Inferior parietal cortex (tissue), 1 donor: Measurements from ENCODE around the gene RNASEH2C.
"Not testable (repeated sequence)": the region's sequence is repeated elsewhere in the genome, so short reads cannot be mapped to it uniquely, and the experiment has no call there.

Source experiments
- DNase-seq: peaks from one replicate; pipeline ENCODE4 v3.0.0-alpha.2; 2016; ENCODE audit errors: extremely low spot score

Gene RNASEH2C

GRCh38 chr11:65720211-65720934 lies at the start of gene RNASEH2C:
Gene RNASEH2C, minus strand, starts transcription at chr11:65720798. Its CDS starts 40 bp downstream, at chr11:65720758.
- peak; percentile 94 for DNase-seq

- DNase-seq: not testable (repeated sequence)
Measured at GRCh38 chr11:65767806-65768205, 47.2 kb upstream of the RNASEH2C start.

DNA sequence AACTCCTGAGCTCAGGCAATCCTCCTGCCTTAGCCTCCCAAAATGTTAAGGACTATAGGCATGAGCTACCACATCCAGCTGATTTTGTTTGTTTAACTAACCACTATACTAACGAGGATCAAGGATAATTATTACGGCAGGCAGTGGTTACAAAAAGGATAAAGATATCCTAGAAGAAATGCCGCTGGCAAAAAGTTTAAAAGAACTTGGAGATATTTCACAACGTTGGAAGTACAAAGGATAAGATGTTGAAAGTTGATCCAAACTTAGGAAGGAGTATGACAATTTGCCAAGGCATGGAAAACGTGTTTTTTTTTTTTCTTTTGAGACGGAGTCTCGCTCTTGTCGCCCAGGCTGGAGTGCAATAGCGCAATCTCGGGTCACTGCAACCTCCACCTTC lies 46.8 kb upstream of the RNASEH2C start:
- DNase-seq: no peak

- no peak for DNase-seq
Measured at GRCh38 chr11:65766535-65766934, 45.9 kb upstream of the RNASEH2C start.

DNA sequence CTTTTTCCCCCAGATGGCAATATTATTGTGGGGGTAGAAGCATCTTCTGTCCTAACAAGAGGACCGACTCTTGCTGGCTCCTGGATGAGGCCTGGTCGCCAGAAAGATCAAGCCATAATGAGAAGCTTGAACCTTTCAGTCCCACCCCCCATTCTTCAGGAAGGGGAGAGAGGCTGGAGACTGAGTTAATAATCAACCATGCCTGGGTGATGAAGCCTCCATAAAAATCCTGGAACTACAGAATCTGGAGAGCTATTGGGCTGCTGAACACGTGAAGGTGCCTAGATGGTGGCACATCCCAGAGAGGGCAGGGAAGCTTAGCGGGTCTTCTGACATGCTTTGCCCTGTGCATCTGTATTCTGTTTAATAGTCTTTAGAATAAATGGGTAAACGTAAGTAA lies 43.8 kb upstream of the RNASEH2C start:
- DNase-seq: no peak

DNA sequence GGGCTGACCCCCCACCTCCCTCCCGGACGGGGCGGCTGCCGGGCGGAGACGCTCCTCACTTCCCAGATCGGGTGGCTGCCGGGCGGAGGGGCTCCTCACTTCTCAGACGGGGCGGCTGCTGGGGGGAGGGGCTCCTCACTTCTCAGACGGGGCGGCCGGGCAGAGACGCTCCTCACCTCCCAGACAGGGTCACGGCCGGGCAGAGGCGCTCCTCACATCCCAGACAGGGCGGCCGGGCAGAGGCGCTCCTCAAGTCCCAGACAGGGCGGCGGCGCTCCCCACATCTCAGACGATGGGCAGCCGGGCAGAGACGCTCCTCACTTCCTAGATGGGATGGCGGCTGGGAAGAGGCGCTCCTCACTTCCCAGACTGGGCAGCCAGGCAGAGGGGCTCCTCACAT lies 42.2 kb upstream of the RNASEH2C start:
- DNase-seq: not testable (repeated sequence)

DNA sequence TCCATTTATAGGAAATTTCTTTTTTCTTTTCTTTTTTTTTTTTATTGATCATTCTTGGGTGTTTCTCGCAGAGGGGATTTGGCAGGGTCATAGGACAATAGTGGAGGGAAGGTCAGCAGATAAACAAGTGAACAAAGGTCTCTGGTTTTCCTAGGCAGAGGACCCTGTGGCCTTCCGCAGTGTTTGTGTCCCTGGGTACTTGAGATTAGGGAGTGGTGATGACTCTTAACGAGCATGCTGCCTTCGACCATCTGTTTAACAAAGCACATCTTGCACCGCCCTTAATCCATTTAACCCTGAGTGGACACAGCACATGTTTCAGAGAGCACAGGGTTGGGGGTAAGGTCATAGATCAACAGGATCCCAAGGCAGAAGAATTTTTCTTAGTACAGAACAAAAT lies 41.6 kb upstream of the RNASEH2C start:
- DNase-seq: not testable (repeated sequence)

DNA sequence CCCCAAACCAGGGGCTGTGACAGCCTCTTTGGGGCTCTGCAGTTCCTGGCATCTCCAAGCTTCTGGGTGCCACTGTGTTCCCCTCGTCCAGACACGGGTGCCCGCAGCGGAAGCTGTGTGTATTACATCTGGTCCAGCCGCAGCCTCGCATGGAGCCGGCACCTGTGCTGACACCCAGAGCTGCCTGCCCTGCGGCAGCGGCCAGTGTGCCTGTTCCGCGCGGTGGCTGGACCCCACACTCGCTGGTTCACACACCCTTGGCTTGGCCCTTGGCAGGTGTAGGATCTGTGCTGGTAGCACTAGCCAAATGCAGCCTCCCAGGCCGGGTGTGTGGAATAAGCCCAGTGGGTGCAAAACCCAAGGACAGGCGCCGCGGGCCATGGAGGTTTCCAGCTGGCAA lies 24.5 kb upstream of the RNASEH2C start:
- no peak for DNase-seq

DNA sequence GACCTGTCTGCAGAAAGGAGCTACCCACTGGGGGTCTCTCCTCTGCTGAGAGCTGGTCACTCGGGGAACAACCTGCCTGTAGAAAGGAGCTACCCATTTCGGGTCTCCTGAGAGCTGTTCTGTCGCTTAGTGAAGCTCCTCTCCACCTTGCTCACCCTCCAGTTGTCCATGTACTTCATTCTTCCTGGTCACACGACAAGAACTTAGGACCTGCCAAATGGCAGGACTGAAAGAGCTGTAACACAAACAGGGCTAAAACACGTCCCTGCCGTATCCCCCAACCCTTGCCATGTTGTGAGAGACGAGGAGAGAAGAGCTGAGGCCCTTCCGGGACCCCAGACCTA lies 24.1 kb upstream of the RNASEH2C start:
- no peak for DNase-seq

DNA sequence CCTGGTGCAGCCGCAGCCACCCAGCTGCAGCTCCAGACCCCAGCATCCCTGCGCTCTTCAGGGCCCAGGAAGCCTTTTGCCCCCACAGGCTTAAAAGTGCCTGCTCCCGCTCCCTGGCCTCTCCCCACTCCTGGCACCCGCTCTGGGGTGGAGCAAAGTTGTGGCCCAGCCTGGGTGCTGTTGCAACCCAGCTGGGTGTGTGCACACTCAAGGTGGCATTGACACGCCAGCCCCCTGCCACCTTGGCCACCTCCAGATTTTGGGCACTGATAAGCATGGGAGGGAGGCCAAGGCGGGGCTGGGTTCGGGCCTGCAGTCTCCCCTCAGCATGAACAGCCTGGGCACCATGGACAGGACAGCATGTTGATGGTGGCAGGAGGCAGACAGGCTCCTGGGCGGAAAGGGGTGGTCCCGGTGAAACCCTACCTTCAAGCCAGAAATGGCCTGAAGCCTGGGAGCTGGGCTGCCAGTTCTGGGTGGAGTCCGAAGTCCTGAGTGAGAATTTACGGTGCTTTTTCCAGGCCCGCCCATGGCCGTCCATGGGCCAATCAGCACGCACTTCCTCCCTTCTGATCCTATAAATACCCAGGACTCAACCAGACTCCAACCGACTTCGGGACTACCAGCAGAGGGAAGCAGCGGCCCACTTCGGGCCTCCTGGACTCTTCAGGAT lies 23.6 kb upstream of the RNASEH2C start:
- no peak for DNase-seq

DNA sequence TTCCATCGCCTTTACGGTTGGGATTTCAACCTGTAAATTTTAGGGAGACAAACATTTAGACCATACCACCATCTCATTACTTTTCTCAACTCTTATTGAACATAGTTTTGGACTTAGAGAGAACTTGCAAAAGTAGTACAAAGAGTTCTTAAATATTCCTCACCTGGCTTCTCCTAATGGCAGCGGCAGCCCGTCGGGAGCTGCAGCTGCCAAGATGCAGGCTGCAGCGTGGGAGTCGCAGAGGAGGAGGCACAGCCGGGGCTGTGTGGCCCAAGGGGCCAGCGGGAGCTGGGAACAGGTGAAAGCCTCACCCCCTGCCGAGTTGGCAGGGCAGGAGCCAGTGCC lies 23.1 kb upstream of the RNASEH2C start:
- no peak for DNase-seq

- no peak for DNase-seq
Measured at GRCh38 chr11:65742353-65742752, 21.8 kb upstream of the RNASEH2C start.

DNA sequence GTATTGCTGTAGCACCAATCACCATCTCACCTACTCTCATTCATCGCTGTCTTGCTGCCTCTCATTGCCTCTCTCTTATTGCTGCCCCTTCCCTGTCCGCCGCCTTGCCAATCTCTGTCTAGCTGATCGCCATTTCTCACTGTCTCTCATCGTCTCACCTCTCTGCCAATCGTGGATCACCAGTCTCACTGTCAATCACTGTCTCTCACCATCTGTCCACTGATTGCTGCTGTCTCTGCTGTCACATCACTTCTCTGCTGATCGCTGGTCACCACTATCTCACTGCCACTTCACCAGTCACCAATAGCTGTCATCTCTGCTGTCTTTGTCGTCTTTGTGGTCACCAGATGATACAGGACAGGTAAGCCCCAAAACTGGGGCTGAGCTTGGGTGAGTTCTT lies 20.6 kb upstream of the RNASEH2C start:
- no peak for DNase-seq

- no peak for DNase-seq
Measured at GRCh38 chr11:65739022-65739421, 18.4 kb upstream of the RNASEH2C start.

DNA sequence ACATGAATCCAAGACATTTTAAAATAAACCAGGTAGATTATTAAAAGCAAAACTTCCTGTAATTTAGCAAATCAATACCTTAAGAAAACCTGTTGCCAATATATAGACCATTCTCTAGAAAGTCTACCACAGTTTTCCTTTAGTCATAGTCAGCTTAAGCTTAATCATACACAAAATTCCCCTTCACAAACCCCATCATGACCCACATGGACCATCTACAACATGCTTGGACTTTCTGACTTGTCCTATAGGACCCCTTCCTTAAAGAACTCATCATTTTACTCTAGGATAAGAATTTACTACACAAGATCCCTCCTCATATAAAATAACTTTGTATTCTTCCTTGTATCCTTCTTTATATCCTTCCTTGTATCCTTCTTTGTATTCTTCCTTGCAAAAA lies 16.2 kb upstream of the RNASEH2C start:
- DNase-seq: no peak

- DNase-seq: not testable (repeated sequence)
Measured at GRCh38 chr11:65735111-65735510, 14.5 kb upstream of the RNASEH2C start.

DNA sequence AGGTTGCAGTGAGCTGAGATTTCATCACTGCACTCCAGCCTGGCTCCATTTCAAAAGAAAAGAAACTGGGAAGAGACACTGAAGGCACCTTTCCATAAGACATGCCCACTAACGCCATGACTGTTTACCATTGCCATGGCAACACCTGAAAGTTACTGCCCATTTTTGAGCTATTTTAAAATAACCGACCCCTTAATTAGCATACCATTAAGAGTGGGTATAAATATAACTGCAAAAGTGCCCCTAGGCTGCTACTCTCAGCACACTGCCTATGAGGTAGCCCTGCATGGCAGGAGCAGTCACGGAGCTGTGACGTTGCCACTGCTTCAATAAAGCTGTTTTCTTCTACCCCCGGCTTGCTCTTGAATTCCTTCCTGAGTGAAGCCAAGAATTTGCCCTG lies 9.9 kb upstream of the RNASEH2C start:
- DNase-seq: no peak

- no peak for DNase-seq
Measured at GRCh38 chr11:65727865-65728264, 7.3 kb upstream of the RNASEH2C start.

GRCh38 chr11:65726660-65727059 lies 6.1 kb upstream of the RNASEH2C start:
- DNase-seq: no peak

DNA sequence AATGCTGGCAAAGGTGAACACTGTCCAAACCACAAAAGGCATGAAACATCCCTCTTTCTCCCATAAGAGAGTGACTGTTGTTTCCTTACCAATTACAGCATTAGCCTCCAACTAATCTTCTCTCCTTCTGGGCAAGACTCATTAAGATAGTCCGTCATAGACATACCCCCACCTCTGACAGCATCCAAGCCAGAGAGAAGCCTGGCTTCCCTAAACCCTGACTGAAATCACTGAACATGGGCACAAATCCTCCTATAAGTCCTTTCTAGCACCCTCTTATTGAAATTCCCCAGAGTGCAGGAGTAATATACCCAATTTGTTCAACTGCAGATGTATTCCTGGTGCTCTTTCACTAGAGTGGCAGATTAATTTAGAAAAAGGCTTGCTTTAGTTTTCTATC lies 1.7 kb upstream of the RNASEH2C start:
- DNase-seq: no peak

GRCh38 chr11:65719871-65720210 lies 757 bp downstream of the RNASEH2C start:
- no peak for DNase-seq

GRCh38 chr11:65718964-65719492 lies 1.6 kb downstream of the RNASEH2C start:
- DNase-seq: no peak

GRCh38 chr11:65718531-65718930 lies 2.1 kb downstream of the RNASEH2C start:
- DNase-seq: no peak

DNA sequence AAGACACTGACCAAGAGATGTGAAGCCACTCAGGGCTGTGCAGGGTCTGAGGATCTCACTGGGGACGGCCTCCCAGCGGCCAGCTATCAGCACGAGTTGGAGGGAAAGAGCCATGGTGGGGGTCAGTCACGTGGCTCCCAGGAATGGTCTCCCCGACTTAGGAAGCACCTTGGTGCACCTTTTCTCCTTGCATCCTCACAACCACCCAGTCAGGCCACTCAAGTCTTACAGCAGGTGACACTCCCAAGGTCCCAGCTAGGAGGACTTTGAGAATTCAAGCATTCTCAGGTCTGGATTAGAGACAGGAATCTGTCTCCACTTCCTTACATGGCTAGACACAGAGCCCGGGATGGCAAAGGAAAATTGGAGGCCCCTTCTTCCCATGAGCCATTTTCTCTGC lies 2.7 kb downstream of the RNASEH2C start:
- no peak for DNase-seq
